Fibroblast of lung (primary cell): ENCODE data around the gene SHISAL1. TPM values are rescaled to one million over a fixed set of nuclear protein-coding genes. Genes with fewer than 3 reads are reported as not detected.
"Not testable (repeated sequence)": the region's sequence is repeated elsewhere in the genome, so short reads cannot be mapped to it uniquely, and the experiment has no call there.

Experiments used
- DNase-seq, 2 donors: peaks; one replicate each; pipeline versions ENCODE4 v3.0.0 to v3.0.0-alpha.2; 2010; ENCODE audit warnings: low read depth in 2 of 2
- H2AFZ ChIP-seq: 2 replicates; pipeline ENCODE4 v1.5.1; 2012; ENCODE audit warnings: low read length, control low read depth, inconsistent platforms
- H3K27ac ChIP-seq: 2 replicates; pipeline ENCODE4 v1.5.1; 2011; ENCODE audit warnings: low read length, control low read depth; ENCODE audit not compliant: insufficient read depth
- H3K27me3 ChIP-seq: 2 replicates; pipeline ENCODE4 v1.5.1; 2011; ENCODE audit warnings: mild to moderate bottlenecking, low read length; ENCODE audit not compliant: control insufficient read depth, insufficient read depth
- H3K36me3 ChIP-seq: 2 replicates; pipeline ENCODE4 v1.5.1; 2011; ENCODE audit warnings: low read length; ENCODE audit not compliant: control insufficient read depth, insufficient read depth
- H3K4me1 ChIP-seq: 2 replicates; pipeline ENCODE4 v1.5.1; 2011; ENCODE audit warnings: low read length; ENCODE audit not compliant: control insufficient read depth, insufficient read depth; ENCODE audit errors: extremely low read depth
- H3K4me2 ChIP-seq: 2 replicates; pipeline ENCODE4 v1.5.1; 2011; ENCODE audit warnings: low read length, control low read depth; ENCODE audit not compliant: insufficient read depth; ENCODE audit errors: extremely low read depth
- H3K4me3 ChIP-seq, 4 experiments: fragments of 200-600 bp in 1 of 4; sonication (generic) in 1 of 4; replicated peaks in 1 of 4; 2 replicates each; pipeline ENCODE4 v1.5.1; 2011 to 2016; ENCODE audit warnings: low read length in 4 of 4, low read depth in 3 of 4, mild to moderate bottlenecking in 3 of 4, control low read depth in 2 of 4, inconsistent platforms in 1 of 4, mixed read lengths in 1 of 4; ENCODE audit not compliant: insufficient read depth in 1 of 4; ENCODE audit errors: control extremely low read depth in 1 of 4
- H3K79me2 ChIP-seq: 2 replicates; pipeline ENCODE4 v1.5.1; 2012; ENCODE audit warnings: mild to moderate bottlenecking, low read length, inconsistent platforms; ENCODE audit not compliant: control insufficient read depth, insufficient read depth
- H3K9ac ChIP-seq: 2 replicates; pipeline ENCODE4 v1.5.1; 2011; ENCODE audit warnings: mild to moderate bottlenecking, low read length, control low read depth; ENCODE audit not compliant: insufficient read depth
- H3K9me3 ChIP-seq: 2 replicates; pipeline ENCODE4 v1.5.1; 2012; ENCODE audit warnings: low read depth, low read length; ENCODE audit not compliant: control insufficient read depth, insufficient read depth
- H4K20me1 ChIP-seq: 2 replicates; pipeline ENCODE4 v1.5.1; 2011; ENCODE audit warnings: low read length; ENCODE audit not compliant: control insufficient read depth, insufficient read depth; ENCODE audit errors: extremely low read depth
- EZH2 ChIP-seq: IDR thresholded peaks from 2 replicates; pipeline ENCODE4 v1.5.1; 2012; ENCODE audit warnings: low read length, control low read depth, mild to moderate bottlenecking; ENCODE audit errors: missing control alignments
- polyA plus RNA-seq, 2 donors: library from polyadenylated mRNA; depleted of rRNA in 1 of 2; stranded (reverse) in 1 of 2; unstranded in 1 of 2; fragments of >200 nt; gene quantifications; 2 replicates each; pipeline ENCODE4 v1.2.1, GENCODE V29; 2011 to 2012; ENCODE audit warnings: missing spikeins in 1 of 2
- total RNA-seq: library from RNA; depleted of rRNA; stranded (reverse); fragments of >200 nt; gene quantifications from 2 replicates; pipeline ENCODE4 v1.2.1, GENCODE V29; 2014
- TF ChIP-seq, protein P1 (sequence below), 2 donors: IDR thresholded peaks in 1 of 2; conservative IDR thresholded peaks in 1 of 2; 1 replicate in 1 of 2; 2 replicates in 1 of 2; pipeline ENCODE4 v1.5.1; 2011 to 2012; ENCODE audit warnings: low read length in 2 of 2, control low read depth in 1 of 2, inconsistent platforms in 1 of 2, low read depth in 1 of 2, mild to moderate bottlenecking in 1 of 2

SHISAL1 gene
- total and polyA plus RNA-seq, 2 donors (not counting 1 experiment from before 2014, with no cell fraction given), result 0.73 to 3.5 TPM

DNA sequence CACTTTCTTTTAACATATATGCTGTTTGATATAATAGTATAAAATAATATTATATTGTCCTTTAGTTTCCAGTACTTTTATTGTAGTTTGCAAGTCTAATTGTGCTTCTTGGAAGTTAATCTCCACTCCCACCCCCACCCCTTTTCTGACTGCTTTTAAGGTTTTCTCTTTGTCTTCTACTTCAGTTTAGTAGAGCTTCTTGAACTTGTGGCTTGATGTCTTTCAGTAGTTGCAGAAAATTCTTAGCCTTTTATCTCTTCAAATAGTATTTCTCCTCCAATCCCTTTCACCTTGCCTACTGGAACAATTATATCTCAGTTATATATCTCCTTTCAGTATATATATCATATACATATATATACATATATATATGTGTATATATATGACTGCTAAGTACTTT lies 75.5 kb downstream of the SHISAL1 start:
- no peaks in the 10 kb centered on the region for H3K79me2 ChIP-seq
- no peaks in the 10 kb centered on the region for H3K4me1 ChIP-seq
- no peak for DNase-seq
- H3K4me3 ChIP-seq, result no peak overlapping the region
- H3K4me2 ChIP-seq, result no peak overlapping the region
- H3K9me3 ChIP-seq, result no peaks in the 10 kb centered on the region
- no peaks in the 10 kb centered on the region for H3K27me3 ChIP-seq
- no peak overlapping the region for H2AFZ ChIP-seq
- no peaks in the 10 kb centered on the region for H3K36me3 ChIP-seq
- H3K9ac ChIP-seq, result no peak overlapping the region
- TF ChIP-seq, protein P1, sequence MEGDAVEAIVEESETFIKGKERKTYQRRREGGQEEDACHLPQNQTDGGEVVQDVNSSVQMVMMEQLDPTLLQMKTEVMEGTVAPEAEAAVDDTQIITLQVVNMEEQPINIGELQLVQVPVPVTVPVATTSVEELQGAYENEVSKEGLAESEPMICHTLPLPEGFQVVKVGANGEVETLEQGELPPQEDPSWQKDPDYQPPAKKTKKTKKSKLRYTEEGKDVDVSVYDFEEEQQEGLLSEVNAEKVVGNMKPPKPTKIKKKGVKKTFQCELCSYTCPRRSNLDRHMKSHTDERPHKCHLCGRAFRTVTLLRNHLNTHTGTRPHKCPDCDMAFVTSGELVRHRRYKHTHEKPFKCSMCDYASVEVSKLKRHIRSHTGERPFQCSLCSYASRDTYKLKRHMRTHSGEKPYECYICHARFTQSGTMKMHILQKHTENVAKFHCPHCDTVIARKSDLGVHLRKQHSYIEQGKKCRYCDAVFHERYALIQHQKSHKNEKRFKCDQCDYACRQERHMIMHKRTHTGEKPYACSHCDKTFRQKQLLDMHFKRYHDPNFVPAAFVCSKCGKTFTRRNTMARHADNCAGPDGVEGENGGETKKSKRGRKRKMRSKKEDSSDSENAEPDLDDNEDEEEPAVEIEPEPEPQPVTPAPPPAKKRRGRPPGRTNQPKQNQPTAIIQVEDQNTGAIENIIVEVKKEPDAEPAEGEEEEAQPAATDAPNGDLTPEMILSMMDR (conservative IDR thresholded peaks at IDR 0.05 in 1 of 2, IDR thresholded peaks at IDR 0.05 in 1 of 2; ENCODE audit: low read depth in 1 of 2, low read length in 2 of 2), result no peak
- TF ChIP-seq EZH2, result no peak
- H4K20me1 ChIP-seq, result no peaks in the 10 kb centered on the region
- no peak overlapping the region for H3K27ac ChIP-seq

DNA sequence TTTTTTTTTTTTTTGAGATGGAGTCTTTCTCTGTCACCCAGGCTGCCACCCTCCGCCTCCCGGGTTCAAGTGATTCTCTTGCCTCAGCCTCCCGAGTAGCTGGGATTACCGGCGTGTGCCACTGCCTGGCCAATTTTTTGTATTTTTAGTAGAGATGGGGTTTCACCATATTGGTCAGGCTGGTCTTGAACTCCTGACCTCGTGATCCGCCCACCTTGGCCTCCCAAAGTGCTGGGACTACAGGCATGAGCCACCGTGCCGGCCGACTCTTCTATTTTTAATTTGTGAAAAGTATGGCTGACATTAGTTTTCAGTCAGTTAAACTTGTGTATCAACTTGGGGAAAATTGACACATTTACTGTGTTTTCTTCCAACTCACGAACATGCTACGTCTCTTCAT lies 78.4 kb downstream of the SHISAL1 start:
- H3K9ac ChIP-seq, H3K27ac ChIP-seq, H3K4me1 ChIP-seq, H3K9me3 ChIP-seq, H3K4me3 ChIP-seq, H3K36me3 ChIP-seq, H3K79me2 ChIP-seq, DNase-seq, H4K20me1 ChIP-seq, H2AFZ ChIP-seq, H3K27me3 ChIP-seq, H3K4me2 ChIP-seq: not testable (repeated sequence)

DNA sequence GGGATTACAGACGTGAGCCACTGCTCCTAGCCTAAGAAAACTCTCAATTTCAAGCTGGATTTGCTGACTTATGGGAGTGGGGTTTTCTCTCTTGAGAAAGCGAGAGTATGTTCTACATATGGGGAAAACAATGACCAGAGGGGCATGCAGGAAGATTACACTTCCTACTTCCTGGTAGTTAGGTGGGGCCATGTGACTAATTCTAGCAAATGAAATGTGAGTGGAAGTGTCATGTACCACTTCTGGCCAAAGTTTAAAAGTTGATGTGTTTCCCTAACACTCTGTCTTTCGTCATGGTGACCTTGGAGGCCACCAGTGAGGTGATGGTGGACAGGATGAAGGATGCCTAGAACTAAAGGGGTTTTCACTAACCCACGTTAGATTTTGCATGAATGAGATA lies 81.5 kb downstream of the SHISAL1 start:
- no peaks in the 10 kb centered on the region for H3K36me3 ChIP-seq
- no peak for TF ChIP-seq EZH2
- TF ChIP-seq, protein P1 (conservative IDR thresholded peaks at IDR 0.05 in 1 of 2, IDR thresholded peaks at IDR 0.05 in 1 of 2; ENCODE audit: low read depth in 1 of 2, low read length in 2 of 2), result no peak
- no peak overlapping the region for H3K4me2 ChIP-seq
- H3K4me3 ChIP-seq, result no peak overlapping the region
- H3K27me3 ChIP-seq, result no peaks in the 10 kb centered on the region
- no peak overlapping the region for H3K27ac ChIP-seq
- no peaks in the 10 kb centered on the region for H3K79me2 ChIP-seq
- no peak overlapping the region for H3K9ac ChIP-seq
- H3K9me3 ChIP-seq, result no peaks in the 10 kb centered on the region
- no peaks in the 10 kb centered on the region for H3K4me1 ChIP-seq
- H2AFZ ChIP-seq, result no peak overlapping the region
- no peaks in the 10 kb centered on the region for H4K20me1 ChIP-seq
- no peak for DNase-seq
